GM23338 (cell line): ENCODE measurements around the gene SLC16A9. TPM values are rescaled to one million over a fixed set of nuclear protein-coding genes. Genes with fewer than 3 reads are reported as not detected.

ENCODE experiments used
- ATAC-seq: fragments of 200-7000 bp; cut with Tn5 transposase; 3 replicates; pipeline ENCODE4 v1.9.1; 2020
- DNase-seq: peaks from one replicate; pipeline ENCODE4 v3.0.0-alpha.2; 2015; ENCODE audit warnings: low spot score
- H2AFZ ChIP-seq: fragments of 200-600 bp; sonication (generic); 2 replicates; pipeline ENCODE4 v1.8.0; 2016; ENCODE audit warnings: antibody characterized with exemption, mild to moderate bottlenecking, moderate library complexity
- H3F3A ChIP-seq: fragments of 200-600 bp; sonication (generic); replicated peaks from 2 replicates; pipeline ENCODE4 v1.8.0; 2017; ENCODE audit warnings: antibody characterized with exemption, mixed run types, low read depth
- H3K27ac ChIP-seq: fragments of 200-600 bp; sonication (generic); 2 replicates; pipeline ENCODE4 v1.6.1; 2016; ENCODE audit warnings: low read depth
- H3K27me3 ChIP-seq: fragments of 200-600 bp; sonication (generic); 2 replicates; pipeline ENCODE4 v1.8.0; 2016; ENCODE audit warnings: mild to moderate bottlenecking, mixed run types, moderate library complexity; ENCODE audit not compliant: insufficient read depth
- H3K36me3 ChIP-seq: fragments of 200-600 bp; sonication (generic); 2 replicates; pipeline ENCODE4 v1.8.0; 2016; ENCODE audit warnings: mild to moderate bottlenecking; ENCODE audit not compliant: insufficient read depth
- H3K4me1 ChIP-seq: fragments of 200-600 bp; sonication (generic); 2 replicates; pipeline ENCODE4 v1.8.0; 2016; ENCODE audit warnings: mild to moderate bottlenecking, moderate library complexity; ENCODE audit not compliant: insufficient read depth
- H3K4me2 ChIP-seq: fragments of 200-600 bp; sonication (generic); 2 replicates; pipeline ENCODE4 v1.7.1; 2017; ENCODE audit warnings: mixed run types
- H3K4me3 ChIP-seq: fragments of 200-600 bp; sonication (generic); 2 replicates; pipeline ENCODE4 v1.6.1; 2016; ENCODE audit warnings: mixed run types
- H3K79me2 ChIP-seq: fragments of 200-600 bp; sonication (generic); replicated peaks from 2 replicates; pipeline ENCODE4 v1.8.0; 2017; ENCODE audit warnings: mild to moderate bottlenecking; ENCODE audit not compliant: insufficient read depth
- H3K9me2 ChIP-seq: fragments of 200-600 bp; sonication (generic); 2 replicates; pipeline ENCODE4 v1.8.0; 2017; ENCODE audit not compliant: insufficient read depth
- H4K20me1 ChIP-seq: fragments of 200-600 bp; sonication (generic); replicated peaks from 2 replicates; pipeline ENCODE4 v1.8.0; 2017; ENCODE audit warnings: mild to moderate bottlenecking; ENCODE audit not compliant: insufficient read depth
- H3K27ac Mint-ChIP-seq: 2 replicates; pipeline ENCODE4 v1.8.0; 2020; ENCODE audit warnings: inconsistent platforms, mild to moderate bottlenecking, moderate library complexity, mixed read lengths
- H3K27me3 Mint-ChIP-seq: 3 replicates; pipeline ENCODE4 v1.8.0; 2022; ENCODE audit warnings: low read depth, mild to moderate bottlenecking, moderate library complexity, mixed read lengths, inconsistent platforms; ENCODE audit not compliant: insufficient read depth, poor library complexity
- H3K36me3 Mint-ChIP-seq: 3 replicates; pipeline ENCODE4 v1.8.0; 2021; ENCODE audit warnings: low read depth, mild to moderate bottlenecking, inconsistent platforms, moderate library complexity, mixed read lengths
- H3K4me1 Mint-ChIP-seq: 3 replicates; pipeline ENCODE4 v1.8.0; 2020; ENCODE audit warnings: mild to moderate bottlenecking, inconsistent platforms, mixed read lengths
- H3K4me3 Mint-ChIP-seq: 3 replicates; pipeline ENCODE4 v1.8.0; 2021; ENCODE audit warnings: moderate library complexity, mild to moderate bottlenecking, inconsistent platforms, mixed read lengths
- H3K9me3 Mint-ChIP-seq: 3 replicates; pipeline ENCODE4 v1.8.0; 2020; ENCODE audit warnings: moderate library complexity, mild to moderate bottlenecking, inconsistent platforms, mixed read lengths
- CREB1 ChIP-seq: fragments of 250-450 bp; sonication (Bioruptor Pico); IDR thresholded peaks from 2 replicates; pipeline ENCODE4 v1.5.0; 2020; ENCODE audit warnings: low read depth, mild to moderate bottlenecking, moderate library complexity
- ETS1 ChIP-seq: IDR thresholded peaks from 2 replicates; pipeline ENCODE4 v1.6.1; 2016; ENCODE audit warnings: antibody characterized with exemption
- EZH2 ChIP-seq: fragments of 200-600 bp; sonication (generic); IDR thresholded peaks from one replicate; pipeline ENCODE4 v1.8.0; 2017; ENCODE audit warnings: antibody characterized with exemption, mild to moderate bottlenecking, low read depth; ENCODE audit not compliant: unreplicated experiment
- EZH2phosphoT487 ChIP-seq: fragments of 200-600 bp; sonication (generic); IDR thresholded peaks from one replicate; pipeline ENCODE4 v1.8.1; 2018; ENCODE audit warnings: antibody characterized with exemption; ENCODE audit not compliant: unreplicated experiment
- JUNB ChIP-seq: IDR thresholded peaks from one replicate; pipeline ENCODE4 v1.6.1; 2016; ENCODE audit warnings: antibody characterized with exemption; ENCODE audit not compliant: unreplicated experiment
- NANOG ChIP-seq: IDR thresholded peaks from 2 replicates; pipeline ENCODE4 v1.6.1; 2016; ENCODE audit warnings: antibody characterized with exemption, borderline replicate concordance
- POLR2AphosphoS5 ChIP-seq: IDR thresholded peaks from 2 replicates; pipeline ENCODE4 v1.6.1; 2016; ENCODE audit warnings: antibody characterized with exemption, low read depth
- REST ChIP-seq: IDR thresholded peaks from one replicate; pipeline ENCODE4 v1.6.1; 2018; ENCODE audit warnings: antibody characterized with exemption; ENCODE audit not compliant: unreplicated experiment
- STAT1 ChIP-seq: IDR thresholded peaks from one replicate; pipeline ENCODE4 v1.6.1; 2016; ENCODE audit warnings: antibody characterized with exemption; ENCODE audit not compliant: unreplicated experiment
- ZNF114 ChIP-seq: fragments of 250-450 bp; sonication (Bioruptor Pico); IDR thresholded peaks from 2 replicates; pipeline ENCODE4 v1.5.0; 2020; ENCODE audit warnings: mild to moderate bottlenecking, moderate library complexity
- ZNF331 ChIP-seq: fragments of 250-450 bp; sonication (Bioruptor Pico); IDR thresholded peaks from 2 replicates; pipeline ENCODE4 v1.5.0; 2020; ENCODE audit warnings: low read depth, mild to moderate bottlenecking, moderate library complexity
- polyA plus RNA-seq: library from polyadenylated mRNA; unstranded; fragments of >200 nt; fragmentation: Nextera tagmentation; extraction: Ambion mirVana; gene quantifications from 2 replicates; pipeline ENCODE4 v1.2.1, GENCODE V29; 2016
- total RNA-seq: library from RNA; depleted of rRNA; stranded (reverse); fragments of >200 nt; shearing (Covaris generic); gene quantifications from 2 replicates; pipeline ENCODE4 v1.2.3, GENCODE V29; 2014
- TF ChIP-seq, protein P1 (sequence below), 2 experiments: fragments of 200-600 bp in 1 of 2; sonication (generic) in 1 of 2; conservative IDR thresholded peaks; 2 replicates each; pipeline versions ENCODE4 v1.5.1 to v1.6.1; 2016 to 2017; ENCODE audit warnings: antibody characterized with exemption in 2 of 2, low read depth in 2 of 2, mild to moderate bottlenecking in 2 of 2, moderate library complexity in 1 of 2
- TF ChIP-seq, protein P2 (sequence below): fragments of 250-450 bp; sonication (Bioruptor Pico); IDR thresholded peaks from 2 replicates; pipeline ENCODE4 v1.5.0; 2020; ENCODE audit warnings: mild to moderate bottlenecking, moderate library complexity

The SLC16A9 gene
- total and polyA plus RNA-seq, 2 experiments from 2014 or later = 6.5 to 11.4 TPM

- H3K4me1 Mint-ChIP-seq = no peaks in the 10 kb centered on the region
- DNase-seq (no peak), ATAC-seq (no peak)
- H3K27ac ChIP-seq = no peak overlapping the region
- H3K4me3 ChIP-seq = no peak overlapping the region
- no peak overlapping the region for H3K4me2 ChIP-seq
- H3F3A ChIP-seq = no peaks in the 10 kb centered on the region
- H3K9me2 ChIP-seq = peaks cover 4% of the 10 kb centered on the region; the same call in 1 of the 2 replicates
- H3K79me2 ChIP-seq = no peaks in the 10 kb centered on the region
- H3K36me3 ChIP-seq = no peaks in the 10 kb centered on the region
- no peaks in the 10 kb centered on the region for H4K20me1 ChIP-seq
- H3K27me3 ChIP-seq = no peaks in the 10 kb centered on the region
- H3K36me3 Mint-ChIP-seq = no peaks in the 10 kb centered on the region
- H3K4me3 Mint-ChIP-seq = no peak overlapping the region
- H3K27ac Mint-ChIP-seq = no peak overlapping the region
- H3K9me3 Mint-ChIP-seq = no peaks in the 10 kb centered on the region
- TF ChIP-seq, protein P1, sequence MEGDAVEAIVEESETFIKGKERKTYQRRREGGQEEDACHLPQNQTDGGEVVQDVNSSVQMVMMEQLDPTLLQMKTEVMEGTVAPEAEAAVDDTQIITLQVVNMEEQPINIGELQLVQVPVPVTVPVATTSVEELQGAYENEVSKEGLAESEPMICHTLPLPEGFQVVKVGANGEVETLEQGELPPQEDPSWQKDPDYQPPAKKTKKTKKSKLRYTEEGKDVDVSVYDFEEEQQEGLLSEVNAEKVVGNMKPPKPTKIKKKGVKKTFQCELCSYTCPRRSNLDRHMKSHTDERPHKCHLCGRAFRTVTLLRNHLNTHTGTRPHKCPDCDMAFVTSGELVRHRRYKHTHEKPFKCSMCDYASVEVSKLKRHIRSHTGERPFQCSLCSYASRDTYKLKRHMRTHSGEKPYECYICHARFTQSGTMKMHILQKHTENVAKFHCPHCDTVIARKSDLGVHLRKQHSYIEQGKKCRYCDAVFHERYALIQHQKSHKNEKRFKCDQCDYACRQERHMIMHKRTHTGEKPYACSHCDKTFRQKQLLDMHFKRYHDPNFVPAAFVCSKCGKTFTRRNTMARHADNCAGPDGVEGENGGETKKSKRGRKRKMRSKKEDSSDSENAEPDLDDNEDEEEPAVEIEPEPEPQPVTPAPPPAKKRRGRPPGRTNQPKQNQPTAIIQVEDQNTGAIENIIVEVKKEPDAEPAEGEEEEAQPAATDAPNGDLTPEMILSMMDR (conservative IDR thresholded peaks at IDR 0.05; ENCODE audit: low read depth in 2 of 2) = no peak
- no peak for TF ChIP-seq EZH2
- TF ChIP-seq CREB1 (CRISPR knock-in tag) = no peak
- TF ChIP-seq REST = no peak
- TF ChIP-seq JUNB = no peak
- no peak for TF ChIP-seq EZH2phosphoT487
- TF ChIP-seq NANOG = no peak
- TF ChIP-seq ZNF331 (CRISPR knock-in tag) = no peak
- no peak for TF ChIP-seq ZNF114 (CRISPR knock-in tag)
- TF ChIP-seq, protein P2, sequence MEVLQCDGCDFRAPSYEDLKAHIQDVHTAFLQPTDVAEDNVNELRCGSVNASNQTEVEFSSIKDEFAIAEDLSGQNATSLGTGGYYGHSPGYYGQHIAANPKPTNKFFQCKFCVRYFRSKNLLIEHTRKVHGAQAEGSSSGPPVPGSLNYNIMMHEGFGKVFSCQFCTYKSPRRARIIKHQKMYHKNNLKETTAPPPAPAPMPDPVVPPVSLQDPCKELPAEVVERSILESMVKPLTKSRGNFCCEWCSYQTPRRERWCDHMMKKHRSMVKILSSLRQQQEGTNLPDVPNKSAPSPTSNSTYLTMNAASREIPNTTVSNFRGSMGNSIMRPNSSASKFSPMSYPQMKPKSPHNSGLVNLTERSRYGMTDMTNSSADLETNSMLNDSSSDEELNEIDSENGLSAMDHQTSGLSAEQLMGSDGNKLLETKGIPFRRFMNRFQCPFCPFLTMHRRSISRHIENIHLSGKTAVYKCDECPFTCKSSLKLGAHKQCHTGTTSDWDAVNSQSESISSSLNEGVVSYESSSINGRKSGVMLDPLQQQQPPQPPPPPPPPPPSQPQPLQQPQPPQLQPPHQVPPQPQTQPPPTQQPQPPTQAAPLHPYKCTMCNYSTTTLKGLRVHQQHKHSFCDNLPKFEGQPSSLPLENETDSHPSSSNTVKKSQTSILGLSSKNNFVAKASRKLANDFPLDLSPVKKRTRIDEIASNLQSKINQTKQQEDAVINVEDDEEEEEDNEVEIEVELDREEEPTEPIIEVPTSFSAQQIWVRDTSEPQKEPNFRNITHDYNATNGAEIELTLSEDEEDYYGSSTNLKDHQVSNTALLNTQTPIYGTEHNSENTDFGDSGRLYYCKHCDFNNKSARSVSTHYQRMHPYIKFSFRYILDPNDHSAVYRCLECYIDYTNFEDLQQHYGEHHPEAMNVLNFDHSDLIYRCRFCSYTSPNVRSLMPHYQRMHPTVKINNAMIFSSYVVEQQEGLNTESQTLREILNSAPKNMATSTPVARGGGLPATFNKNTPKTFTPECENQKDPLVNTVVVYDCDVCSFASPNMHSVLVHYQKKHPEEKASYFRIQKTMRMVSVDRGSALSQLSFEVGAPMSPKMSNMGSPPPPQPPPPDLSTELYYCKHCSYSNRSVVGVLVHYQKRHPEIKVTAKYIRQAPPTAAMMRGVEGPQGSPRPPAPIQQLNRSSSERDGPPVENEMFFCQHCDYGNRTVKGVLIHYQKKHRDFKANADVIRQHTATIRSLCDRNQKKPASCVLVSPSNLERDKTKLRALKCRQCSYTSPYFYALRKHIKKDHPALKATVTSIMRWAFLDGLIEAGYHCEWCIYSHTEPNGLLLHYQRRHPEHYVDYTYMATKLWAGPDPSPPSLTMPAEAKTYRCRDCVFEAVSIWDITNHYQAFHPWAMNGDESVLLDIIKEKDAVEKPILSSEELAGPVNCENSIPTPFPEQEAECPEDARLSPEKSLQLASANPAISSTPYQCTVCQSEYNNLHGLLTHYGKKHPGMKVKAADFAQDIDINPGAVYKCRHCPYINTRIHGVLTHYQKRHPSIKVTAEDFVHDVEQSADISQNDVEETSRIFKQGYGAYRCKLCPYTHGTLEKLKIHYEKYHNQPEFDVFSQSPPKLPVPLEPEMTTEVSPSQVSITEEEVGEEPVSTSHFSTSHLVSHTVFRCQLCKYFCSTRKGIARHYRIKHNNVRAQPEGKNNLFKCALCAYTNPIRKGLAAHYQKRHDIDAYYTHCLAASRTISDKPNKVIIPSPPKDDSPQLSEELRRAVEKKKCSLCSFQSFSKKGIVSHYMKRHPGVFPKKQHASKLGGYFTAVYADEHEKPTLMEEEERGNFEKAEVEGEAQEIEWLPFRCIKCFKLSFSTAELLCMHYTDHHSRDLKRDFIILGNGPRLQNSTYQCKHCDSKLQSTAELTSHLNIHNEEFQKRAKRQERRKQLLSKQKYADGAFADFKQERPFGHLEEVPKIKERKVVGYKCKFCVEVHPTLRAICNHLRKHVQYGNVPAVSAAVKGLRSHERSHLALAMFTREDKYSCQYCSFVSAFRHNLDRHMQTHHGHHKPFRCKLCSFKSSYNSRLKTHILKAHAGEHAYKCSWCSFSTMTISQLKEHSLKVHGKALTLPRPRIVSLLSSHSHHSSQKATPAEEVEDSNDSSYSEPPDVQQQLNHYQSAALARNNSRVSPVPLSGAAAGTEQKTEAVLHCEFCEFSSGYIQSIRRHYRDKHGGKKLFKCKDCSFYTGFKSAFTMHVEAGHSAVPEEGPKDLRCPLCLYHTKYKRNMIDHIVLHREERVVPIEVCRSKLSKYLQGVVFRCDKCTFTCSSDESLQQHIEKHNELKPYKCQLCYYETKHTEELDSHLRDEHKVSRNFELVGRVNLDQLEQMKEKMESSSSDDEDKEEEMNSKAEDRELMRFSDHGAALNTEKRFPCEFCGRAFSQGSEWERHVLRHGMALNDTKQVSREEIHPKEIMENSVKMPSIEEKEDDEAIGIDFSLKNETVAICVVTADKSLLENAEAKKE = no peak
- TF ChIP-seq STAT1 = no peak
- no peak for TF ChIP-seq ETS1
- TF ChIP-seq POLR2AphosphoS5 = no peak
- no peaks in the 10 kb centered on the region for H3K4me1 ChIP-seq
- H2AFZ ChIP-seq = no peak overlapping the region
- H3K27me3 Mint-ChIP-seq = no peaks in the 10 kb centered on the region
Observed at GRCh38 chr10:59601985-59602384, 107.7 kb downstream of the SLC16A9 start.
